NCI-H2107 treated with DMSO at 0.1 percent for 48 hours (cell line): ENCODE results near the gene SYNE3.

ENCODE experiments used
- DNase-seq: peaks from one replicate; lab custom pipeline; 2025; ENCODE audit not compliant: unreplicated experiment; lab: John Stamatoyannopoulos, UW

The SYNE3 gene, protein sequence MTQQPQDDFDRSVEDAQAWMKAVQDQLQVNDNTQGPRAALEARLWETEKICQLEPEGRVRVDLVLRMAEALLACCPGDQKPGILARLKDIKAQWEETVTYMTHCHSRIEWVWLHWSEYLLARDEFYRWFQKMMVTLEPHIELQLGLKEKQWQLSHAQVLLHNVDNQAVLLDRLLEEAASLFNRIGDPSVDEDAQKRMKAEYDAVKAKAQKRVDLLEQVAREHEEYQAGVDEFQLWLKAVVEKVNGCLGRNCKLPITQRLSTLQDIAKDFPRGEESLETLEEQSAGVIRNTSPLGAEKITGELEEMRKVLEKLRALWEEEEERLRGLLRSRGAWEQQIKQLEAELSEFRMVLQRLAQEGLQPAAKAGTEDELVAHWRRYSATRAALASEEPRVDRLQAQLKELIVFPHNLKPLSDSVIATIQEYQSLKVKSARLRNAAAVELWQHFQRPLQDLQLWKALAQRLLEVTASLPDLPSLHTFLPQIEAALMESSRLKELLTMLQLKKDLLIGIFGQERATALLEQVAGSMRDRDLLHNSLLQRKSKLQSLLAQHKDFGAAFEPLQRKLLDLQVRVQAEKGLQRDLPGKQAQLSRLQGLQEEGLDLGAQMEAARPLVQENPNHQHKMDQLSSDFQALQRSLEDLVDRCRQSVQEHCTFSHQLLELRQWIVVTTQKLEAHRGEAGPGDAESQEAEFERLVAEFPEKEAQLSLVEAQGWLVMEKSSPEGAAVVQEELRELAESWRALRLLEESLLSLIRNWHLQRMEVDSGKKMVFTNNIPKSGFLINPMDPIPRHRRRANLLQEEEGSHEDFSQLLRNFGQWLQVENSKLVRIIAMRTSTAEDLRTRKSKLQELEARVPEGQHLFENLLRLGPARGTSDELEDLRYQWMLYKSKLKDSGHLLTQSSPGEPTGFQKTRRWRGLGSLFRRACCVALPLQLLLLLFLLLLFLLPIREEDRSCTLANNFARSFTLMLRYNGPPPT

DNA sequence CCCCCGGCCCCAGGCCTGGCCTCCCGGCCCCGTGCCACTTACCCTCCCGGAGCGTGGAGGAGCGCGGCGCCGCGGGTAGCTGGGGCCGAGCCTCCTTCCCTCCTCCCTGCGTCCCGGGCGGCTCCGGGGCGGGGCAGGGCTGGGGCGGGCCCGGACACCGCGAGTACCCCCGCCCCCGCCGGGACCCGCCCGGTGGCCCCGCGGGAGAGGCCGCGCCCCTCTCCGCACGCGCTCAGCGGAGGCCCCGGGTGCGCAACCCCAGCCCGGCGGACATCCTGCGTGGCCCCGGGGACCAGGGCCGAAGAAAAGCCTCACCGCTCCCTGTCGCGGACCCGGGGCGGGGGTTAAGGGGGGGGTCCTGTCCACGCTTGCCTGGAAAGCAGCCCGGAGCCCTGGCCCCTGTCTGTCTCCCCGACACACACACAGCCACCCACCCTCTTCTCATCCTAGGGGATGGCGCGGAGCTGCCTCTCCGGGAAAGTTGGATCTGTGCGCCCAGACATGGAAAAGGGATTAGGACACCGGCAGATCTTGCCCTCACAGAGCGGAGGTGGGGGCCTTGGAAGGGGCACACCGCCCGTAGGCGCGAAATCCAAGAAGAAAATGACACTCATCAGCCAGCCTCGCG lies at the start of gene SYNE3:
Gene SYNE3 (minus strand): TSS at position 97 of the 628 bp plus-strand sequence. CDS start 40,829 bp downstream, outside the sequence.
- no peak for DNase-seq

DNA sequence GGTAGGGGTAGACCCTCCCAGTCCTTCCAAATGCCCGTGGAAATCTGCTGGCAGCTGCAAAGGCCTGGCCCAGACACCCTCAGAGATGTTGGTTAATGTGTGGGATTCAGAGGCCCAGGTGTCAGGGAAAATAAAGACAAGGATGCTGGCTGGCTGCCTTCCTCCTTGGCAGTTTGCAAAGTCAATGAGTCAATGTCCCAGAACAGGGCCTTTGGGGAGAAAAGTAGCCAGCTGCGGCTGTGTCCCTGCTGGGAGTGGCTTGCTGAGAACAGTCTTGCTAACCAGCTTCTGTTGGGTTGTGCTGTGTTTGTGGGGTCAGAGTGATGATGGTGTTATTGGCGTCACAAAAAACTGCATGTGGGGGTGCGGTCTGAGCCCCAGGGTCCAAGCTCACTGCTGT lies 47.6 kb upstream of the SYNE3 start:
- DNase-seq = no peak

DNA sequence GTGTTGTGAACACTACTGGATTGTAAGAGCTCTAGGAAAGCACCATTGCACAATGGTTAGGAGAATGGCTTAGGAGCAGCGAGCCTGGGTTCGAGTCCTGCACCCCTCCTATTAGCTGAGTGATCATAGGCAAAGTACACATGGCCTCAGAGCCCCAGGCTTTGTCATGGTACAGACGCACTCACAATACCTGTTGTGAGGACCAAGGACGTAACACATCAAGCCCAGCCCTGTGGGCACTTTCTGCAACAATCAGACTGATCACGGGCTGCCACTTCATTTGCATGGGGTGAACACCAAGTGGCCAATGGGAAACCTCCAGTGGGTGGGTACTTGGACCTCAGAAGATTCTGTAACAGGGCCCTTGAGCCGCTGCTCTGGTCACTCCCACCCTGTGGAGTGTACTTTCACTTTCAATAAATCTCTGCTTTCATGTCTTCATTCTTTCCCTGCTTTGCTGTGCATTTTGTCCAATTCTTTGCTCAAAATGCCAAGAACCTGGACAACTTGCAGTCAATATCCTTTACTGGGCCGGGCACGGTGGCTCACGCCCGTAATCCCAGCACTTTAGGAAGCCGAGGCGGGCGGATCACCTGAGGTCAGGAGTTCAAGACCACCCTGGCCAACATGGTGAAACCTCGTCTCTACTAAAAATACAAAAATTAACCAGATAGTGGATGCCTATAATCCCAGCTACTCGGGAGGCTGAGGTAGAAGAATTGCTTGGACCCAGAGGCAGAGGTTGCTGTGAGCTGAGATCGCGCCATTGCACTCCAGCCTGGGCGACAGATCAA lies 46.6 kb upstream of the SYNE3 start:
- no peak for DNase-seq

DNA sequence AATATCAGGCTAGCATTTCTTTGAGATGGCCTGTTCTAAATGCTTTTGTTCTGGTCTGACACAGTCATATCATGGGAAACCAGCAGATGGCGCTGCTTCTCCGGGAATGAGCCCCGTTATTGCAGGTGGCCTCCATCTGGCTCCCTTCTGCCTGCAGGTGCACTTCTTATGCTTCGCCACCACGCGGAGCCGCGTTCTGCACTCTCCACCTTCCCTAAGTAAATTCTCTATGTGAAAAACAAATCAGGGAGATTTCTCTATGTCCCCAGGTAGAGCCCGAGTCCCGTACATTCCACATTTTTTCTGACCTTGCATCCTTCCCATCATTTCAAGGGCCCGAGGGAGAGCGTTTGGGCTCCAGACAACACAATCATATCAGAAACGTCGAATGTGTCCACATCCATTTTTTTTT lies 44.6 kb upstream of the SYNE3 start:
- DNase-seq = peak; percentile 96

DNA sequence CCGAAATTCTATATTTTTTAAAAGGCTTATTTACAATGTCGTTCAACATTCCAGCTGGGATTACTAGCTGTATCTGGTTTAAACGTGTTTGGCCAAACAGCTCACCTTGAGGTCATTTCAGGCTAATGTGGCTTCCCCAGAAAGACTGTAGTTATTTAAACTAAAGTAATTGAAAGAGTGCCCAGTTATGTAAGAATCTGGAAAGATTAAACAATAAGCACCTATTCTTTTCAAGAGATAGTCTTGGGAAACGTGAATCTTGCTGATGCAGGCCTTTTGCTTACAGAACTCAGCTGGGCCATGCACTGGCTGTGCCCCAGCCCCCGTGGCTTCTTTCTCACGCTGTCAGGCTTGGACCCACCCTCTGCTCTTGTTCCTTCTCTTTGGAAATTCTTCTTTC lies 42.8 kb upstream of the SYNE3 start:
- DNase-seq = no peak

DNA sequence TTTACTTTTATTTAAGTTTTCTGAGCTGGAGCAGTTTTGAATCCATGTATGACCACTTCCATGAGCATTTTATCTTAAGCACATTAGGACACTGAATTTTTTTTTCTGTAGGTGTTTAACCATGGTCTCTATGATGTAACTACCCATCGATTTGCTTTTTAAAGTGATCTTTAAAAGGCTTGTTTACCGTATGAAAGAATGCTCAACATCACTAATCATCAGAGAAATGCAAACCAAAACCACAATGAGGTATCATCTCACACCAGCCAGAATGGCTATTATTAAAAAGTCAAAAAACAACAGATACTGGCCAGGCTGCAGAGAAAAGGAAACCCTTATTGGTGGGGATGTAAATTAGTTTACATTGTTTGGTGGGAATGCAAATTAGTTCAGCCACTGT lies 41.4 kb upstream of the SYNE3 start:
- no peak for DNase-seq

DNA sequence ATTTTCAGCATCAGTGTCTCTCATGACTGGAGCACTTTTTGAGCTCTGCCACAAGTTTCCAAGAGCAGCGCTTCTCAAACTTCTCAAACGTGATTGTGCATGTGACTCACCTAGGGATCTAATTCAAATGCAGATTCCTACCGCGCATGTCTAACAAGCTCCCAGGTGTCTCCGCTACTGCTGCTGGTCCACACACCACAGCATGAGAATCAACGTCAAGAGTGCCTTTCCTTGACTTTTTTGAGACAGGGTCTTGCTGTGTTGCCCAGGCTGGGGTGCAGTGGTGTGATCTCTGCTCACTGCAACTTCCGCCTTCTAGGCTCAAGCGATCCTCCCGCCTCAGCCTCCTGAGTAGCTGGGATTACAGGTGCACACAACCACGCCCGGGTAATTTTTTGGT lies 40.8 kb upstream of the SYNE3 start:
- no peak for DNase-seq

DNA sequence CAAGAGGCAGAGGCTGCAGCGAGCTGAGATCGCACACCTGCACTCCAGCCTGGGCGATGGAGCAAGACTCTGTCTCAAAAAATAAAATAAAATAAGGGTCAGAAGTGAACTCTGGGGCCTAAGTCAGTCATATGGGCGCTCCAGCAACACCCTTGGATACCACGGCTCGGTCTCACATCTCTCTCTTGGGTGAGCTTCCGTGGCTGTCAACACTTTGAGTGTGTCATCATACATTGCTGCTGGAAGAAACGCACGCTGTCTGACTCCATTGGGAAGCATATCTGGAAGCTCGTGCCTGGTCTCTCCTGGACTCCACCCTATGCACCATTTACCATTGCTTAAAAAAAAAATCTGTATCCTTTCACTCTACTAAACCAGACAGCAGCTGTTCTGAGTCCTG lies 38.6 kb upstream of the SYNE3 start:
- DNase-seq = no peak

DNA sequence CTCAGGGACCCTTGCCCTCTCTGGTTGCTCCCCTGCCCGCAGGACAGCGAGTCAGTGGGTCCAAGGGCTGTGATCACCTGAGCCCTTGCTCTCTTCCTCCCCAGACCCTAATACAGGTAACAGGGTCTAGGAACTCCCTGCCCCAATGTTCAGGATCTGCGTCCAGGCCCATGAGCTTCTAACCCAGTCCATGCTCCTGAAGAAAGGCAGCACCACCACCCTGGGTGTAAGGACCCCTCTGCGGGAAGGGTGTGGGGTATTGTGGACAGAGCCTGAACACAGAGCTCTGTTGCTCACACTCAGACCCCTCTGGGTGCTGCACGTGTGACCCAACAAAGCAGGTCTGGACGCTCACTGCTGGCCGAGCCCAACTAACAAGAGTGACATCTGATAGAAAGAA lies 36.7 kb upstream of the SYNE3 start:
- DNase-seq = no peak

DNA sequence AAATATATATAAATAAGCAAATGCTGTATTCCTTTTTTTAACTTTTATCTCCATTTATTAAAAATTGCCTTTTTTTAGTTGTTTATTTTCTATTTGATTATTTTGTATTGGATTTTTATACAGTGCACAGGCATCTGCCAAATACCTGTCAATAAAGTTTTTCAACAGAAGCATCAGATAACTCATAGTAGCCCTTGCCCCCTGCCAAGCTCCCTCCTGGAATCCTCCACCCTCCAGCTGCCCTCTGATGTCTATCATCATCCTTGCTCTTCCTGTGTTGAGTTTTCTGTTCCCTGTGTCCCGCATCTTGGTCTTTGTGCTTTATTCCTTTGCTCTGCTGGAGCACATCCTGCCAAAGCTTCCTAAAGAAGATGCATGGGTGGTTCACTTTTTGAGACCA lies 35.0 kb upstream of the SYNE3 start:
- DNase-seq = no peak

DNA sequence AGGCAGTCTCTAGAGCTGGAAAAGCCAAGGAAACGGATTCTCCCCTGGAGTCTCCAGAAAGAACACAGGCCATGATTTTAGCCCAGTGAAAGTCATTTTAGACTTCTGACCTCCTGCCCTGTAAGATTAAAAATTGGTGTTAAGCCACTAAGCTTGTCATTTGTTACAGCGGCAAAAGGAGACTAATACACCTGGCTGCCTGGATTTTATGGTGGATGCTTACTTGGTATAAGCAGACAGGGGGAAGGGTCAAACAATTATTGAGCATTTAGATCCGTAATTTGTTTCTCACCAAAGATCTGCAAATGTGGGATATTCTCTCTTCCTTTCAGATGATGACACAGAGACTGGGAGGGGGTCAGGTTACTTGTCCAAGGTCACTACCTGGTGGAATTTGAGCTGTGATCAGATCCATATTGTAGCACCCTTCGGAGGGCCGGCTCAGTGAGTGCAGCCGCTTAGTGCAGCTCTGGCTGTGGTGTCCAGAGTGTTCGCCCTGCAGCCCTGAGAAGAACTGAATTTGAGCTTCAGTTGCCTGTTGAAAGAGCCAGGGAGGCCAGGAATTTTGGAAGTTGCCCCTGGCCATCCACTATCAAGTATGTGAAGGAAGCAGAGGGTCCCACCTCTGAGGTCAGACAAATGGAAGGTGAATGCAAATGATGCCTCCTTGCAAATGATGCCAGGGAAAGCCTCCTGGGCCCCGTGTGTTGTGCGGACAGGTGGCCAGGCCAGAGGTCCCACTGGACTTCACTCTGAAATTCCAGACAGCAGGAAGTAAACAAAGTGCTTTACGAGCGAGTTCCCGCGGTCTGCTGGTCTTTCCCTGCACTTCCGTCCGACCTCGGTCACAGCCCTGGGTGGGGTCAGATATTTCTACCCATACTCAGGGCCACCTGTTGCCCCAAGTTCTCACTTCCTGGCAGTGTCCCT lies 33.5 kb upstream of the SYNE3 start:
- no peak for DNase-seq

DNA sequence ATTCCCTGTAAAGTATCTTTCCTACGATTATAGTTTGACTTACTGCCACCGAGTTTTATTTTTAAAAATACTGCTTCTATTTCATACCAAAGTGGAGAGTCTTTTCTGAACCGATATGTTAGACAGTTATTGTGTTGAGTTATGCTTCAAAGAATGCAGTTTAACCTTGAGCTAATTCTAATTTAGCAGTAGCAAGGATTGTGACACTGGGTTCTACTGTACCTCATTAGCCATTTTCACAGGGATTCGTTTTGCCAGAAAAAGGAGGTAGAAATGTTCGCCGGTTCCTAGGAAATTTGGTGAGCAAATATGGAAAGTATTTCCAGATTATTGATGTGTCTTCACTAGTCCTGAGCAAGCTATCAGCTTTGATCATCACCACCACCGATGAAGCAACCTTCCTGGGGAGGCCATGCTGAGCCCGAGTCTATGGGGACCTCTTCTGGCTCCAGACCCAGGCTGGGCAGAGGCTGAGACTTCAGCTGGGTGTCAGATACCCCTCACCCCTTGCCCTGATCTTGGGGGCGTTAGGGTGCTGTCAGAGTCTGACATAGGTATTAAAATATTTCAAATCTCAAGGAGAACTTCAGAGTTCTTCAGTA lies 32.0 kb upstream of the SYNE3 start:
- DNase-seq = no peak

DNA sequence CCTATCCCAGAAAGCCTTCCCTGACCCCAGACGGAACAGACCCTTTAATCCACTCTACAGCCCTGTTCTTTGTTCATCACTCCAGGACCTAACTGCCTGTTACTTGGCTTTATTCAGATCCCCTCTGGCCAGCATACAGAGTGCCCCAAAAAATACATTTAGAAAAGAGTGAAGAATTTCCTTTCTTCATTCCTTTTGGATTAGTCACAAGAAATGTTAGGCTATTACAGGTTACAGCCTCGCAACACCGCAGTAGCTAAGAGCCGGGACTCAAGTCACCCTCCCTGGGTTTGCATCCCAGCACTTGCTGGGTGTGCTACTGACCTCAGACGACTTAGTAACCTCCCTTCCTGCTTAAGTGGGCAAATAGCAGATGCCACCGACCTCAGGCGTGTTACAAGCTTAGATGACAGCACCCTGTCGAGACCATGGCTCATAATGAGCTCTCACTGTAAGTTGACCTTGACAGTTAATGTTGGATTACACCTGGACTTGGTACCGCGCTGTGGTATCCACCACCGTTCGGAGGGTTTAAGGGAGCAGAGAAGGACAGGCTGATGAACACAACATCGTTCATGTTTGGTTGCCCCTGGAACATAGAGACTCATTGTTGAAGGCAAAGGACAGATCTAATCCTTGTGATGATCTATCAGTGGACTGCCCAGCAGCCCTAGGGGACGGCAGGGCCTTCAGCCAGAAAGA lies 31.3 kb upstream of the SYNE3 start:
- no peak for DNase-seq

DNA sequence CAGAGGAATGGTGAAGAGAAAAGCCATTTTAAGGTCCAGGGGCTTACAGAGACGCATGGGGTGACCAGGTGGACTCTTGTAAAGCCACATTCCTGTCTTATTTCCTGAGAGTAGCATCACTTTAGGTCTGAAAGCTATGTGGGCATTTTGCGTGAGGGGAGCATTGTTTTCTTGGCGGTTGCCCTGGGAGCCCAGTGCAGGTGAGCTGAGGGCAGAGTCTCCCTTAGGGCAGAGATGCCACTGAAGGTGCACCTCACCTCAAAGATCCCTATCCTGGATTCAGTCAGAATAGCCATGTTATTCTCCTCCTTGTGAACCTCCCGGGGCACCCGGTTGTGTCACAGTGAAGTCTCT lies 30.8 kb upstream of the SYNE3 start:
- DNase-seq = no peak

DNA sequence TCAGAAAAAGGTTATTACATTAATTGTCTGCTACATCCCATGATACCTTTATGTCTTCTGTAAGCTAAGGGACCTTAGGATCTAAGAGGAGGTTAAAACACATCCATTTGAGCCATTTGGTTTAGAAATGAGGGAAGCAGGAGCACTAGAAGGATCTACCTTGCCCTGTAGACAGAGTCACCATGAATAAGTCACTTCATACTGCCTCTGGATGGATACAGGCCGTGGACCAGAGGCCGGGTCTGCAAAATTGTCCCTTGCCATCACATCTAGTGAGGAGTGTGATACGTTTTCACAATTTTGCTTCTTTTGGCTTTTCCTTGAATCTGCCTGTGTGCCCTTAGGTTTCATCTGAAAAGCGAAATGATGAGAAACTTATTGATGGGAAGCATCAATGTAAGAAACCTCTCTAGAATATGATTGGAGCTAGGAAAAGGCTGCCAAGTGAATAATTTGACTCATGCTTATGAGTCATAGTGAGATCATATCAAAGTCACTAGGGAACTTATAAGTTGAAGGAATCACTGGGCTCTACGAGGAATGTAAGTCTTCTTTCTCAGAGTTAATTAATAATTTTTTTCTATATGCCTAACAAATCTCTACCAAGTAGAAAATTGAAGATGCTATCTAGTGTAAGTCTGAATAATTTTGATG lies 29.2 kb upstream of the SYNE3 start:
- DNase-seq = no peak

DNA sequence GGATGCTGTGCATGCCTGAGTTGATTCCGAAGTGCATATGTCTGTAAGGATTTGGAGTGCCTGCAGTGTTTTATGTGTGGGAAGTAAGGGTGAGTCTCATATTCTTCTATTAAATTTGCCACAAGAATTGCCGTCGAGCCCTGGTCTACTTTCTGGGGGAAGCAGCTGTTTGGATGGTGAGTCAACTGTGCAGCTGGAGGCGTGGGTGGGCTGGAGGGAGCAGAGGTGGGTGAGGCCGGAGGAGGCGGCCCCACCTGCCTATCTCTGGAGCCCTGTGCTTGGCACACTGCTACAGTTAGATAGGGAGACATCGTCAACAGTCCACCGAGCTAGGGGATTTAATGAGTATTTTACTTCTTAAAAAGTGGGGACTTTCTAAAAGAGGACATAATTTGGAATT lies 28.1 kb upstream of the SYNE3 start:
- DNase-seq = no peak

DNA sequence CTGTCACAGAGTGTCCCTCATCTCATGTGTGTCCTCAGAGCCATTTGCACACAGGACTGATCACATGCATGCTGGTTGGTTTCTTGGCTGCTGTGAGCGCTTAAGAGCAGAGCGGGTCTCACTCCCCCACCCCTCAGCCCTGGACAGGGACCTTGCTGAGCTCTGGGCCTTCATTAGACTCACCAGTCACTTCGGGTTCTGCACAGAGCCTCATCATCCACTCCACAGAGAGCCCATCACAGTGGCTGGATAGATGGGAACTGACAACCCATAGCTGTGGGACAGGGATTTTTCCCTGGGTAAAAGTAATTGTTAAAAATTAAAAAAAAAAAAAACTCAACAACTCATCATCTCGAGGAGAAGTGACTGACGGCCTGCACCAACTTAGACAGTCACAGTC lies 26.6 kb upstream of the SYNE3 start:
- DNase-seq = no peak
